ENCODE data around the gene PTPRC. TPM values are rescaled to one million over a fixed set of nuclear protein-coding genes. Genes with fewer than 3 reads are reported as not detected.

Gene PTPRC
- total and polyA plus RNA-seq, 2 donors (not counting 3 experiments of a cell fraction or from before 2014, with no cell fraction given) = not detected

- no peak for FAIRE-seq
- H3K4me2 ChIP-seq (ENCODE audit: insufficient read depth, low read length) = no peak overlapping the region
Observed at GRCh38 chr1:198597690-198598430, 41.0 kb upstream of the PTPRC start.

More at GRCh38 chr1:198597690-198598430, 41.0 kb upstream of the PTPRC start:
- Histone ChIP-seq H4K20me1 (replicated peaks; ENCODE audit: control insufficient read depth, extremely low read depth, insufficient read depth, low read length) (no peaks in the 10 kb centered on the region), H3K9ac (replicated peaks; ENCODE audit: extremely low read depth, insufficient read depth, low read length) (no peak overlapping the region), H3K79me2 (ENCODE audit: control insufficient read depth, insufficient read depth, low read length) (no peaks in the 10 kb centered on the region), H3K9me1 (replicated peaks; ENCODE audit: control insufficient read depth, extremely low read depth, insufficient read depth, low read length) (no peaks in the 10 kb centered on the region), H3K36me3 (ENCODE audit: control insufficient read depth in 2 of 2, extremely low read depth in 1 of 2, insufficient read depth in 2 of 2, low read length in 2 of 2) (no peaks in the 10 kb centered on the region), H3K9me3 (replicated peaks; ENCODE audit: control insufficient read depth, insufficient read depth, low read length) (no peaks in the 10 kb centered on the region), H3K4me1 (ENCODE audit: control insufficient read depth, extremely low read depth, insufficient read depth, low read length) (no peaks in the 10 kb centered on the region), H3K4me3 (replicated peaks in 1 of 3; ENCODE audit: insufficient read depth in 1 of 3, low read depth in 1 of 3, low read length in 3 of 3) (no peak overlapping the region), H2AFZ (ENCODE audit: low read depth, low read length) (no peak overlapping the region), H3K27ac (ENCODE audit: insufficient read depth, low read depth, low read length) (no peak overlapping the region), H3K27me3 (ENCODE audit: control insufficient read depth in 2 of 2, insufficient read depth in 2 of 2, low read length in 2 of 2) (no peaks in the 10 kb centered on the region)
- ChIA-PET CTCF (no interaction called here), POLR2A (no interaction called here)
- intact Hi-C loops (cut with micrococcal nuclease) (no loop called here), dilution Hi-C loops (cut with MboI; ENCODE audit: extremely low pct_ligation_motif_present, low sequenced_read_pairs) (no loop called here)
- TF ChIP-seq POLR2A (IDR thresholded peaks at IDR 0.05; ENCODE audit: low read depth, low read length) (no peak), EZH2 (IDR thresholded peaks at IDR 0.05; ENCODE audit: borderline replicate concordance, low read depth, low read length, severe bottlenecking) (no peak), MAX (IDR thresholded peaks at IDR 0.05; ENCODE audit: insufficient read depth, insufficient read length) (no peak), GATA2 (IDR thresholded peaks at IDR 0.05; ENCODE audit: insufficient read depth, insufficient read length, low read depth, low read length) (no peak), MYC (IDR thresholded peaks at IDR 0.05; ENCODE audit: low read depth, low read length) (no peak), FOS (IDR thresholded peaks at IDR 0.05; ENCODE audit: borderline replicate concordance, insufficient read depth, low read length) (no peak), POLR2AphosphoS5 (IDR thresholded peaks at IDR 0.05; ENCODE audit: insufficient read depth, low read depth, low read length) (no peak), JUN (IDR thresholded peaks at IDR 0.05; ENCODE audit: borderline replicate concordance, insufficient read depth, insufficient read length, low read depth) (no peak), CTCF (IDR thresholded peaks at IDR 0.05; ENCODE audit: extremely low read depth in 1 of 2, insufficient read depth in 1 of 2, low read depth in 1 of 2, low read length in 2 of 2) (no peak)
- DNase-seq (ENCODE audit: low read depth, low spot score) = no peak
- BruUV-seq (replicated peaks) = no TSS peak
